ENCODE results near the gene PIWIL4.

DNA sequence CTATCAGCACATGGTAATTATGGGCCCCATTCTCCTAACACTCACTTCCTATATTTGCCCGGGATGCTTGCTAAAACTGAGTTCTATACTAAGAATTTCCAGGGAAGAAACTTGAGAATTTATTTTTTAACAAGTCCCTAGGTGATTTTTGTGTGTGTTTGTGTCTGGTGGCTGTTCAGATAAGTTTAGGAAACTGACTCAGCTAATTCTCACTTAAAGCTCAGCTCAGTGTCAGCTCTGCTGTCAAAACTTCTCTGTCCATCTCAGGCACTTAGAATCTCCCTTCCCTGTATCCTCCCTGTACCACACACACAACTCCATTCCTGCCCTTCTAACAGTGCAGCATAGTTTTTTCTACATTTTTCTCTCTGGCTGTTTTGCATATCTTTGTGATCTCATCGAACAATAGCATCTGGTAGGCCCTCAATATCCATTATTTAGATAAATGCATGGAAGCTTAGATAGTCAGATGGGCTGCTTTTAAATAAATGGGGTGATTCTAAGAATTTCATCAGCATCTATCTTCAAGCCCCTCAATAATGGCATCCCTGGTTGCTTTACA lies 69.3 kb downstream of the PIWIL4 start:
- TF ChIP-seq, protein P1, sequence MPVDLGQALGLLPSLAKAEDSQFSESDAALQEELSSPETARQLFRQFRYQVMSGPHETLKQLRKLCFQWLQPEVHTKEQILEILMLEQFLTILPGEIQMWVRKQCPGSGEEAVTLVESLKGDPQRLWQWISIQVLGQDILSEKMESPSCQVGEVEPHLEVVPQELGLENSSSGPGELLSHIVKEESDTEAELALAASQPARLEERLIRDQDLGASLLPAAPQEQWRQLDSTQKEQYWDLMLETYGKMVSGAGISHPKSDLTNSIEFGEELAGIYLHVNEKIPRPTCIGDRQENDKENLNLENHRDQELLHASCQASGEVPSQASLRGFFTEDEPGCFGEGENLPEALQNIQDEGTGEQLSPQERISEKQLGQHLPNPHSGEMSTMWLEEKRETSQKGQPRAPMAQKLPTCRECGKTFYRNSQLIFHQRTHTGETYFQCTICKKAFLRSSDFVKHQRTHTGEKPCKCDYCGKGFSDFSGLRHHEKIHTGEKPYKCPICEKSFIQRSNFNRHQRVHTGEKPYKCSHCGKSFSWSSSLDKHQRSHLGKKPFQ (tag by site-specific recombination; IDR thresholded peaks at IDR 0.05), result no peak
- no peak for TF ChIP-seq ZNF776 (tag by site-specific recombination; IDR thresholded peaks at IDR 0.05; ENCODE audit: borderline replicate concordance)
